Caco-2 (cell line): ENCODE results near the gene LPIN1. TPM values are rescaled to one million over a fixed set of nuclear protein-coding genes. Genes with fewer than 3 reads are reported as not detected.

Experiments used
- BruUV-seq: library from RNA; stranded (reverse); fragments of 400-500 nt; replicated peaks from 2 replicates; lab custom pipeline; 2021; lab: Mats Ljungman, UMichigan
- CTCF ChIA-PET: fragments of 300-600 bp; sonication (Branson Sonifier 250); formaldehyde crosslinking; loops from one replicate; lab custom pipeline; 2022; ENCODE audit warnings: antibody characterized with exemption; lab: Charles Lee
- POLR2A ChIA-PET: fragments of 300-600 bp; sonication (Branson Sonifier 250); formaldehyde crosslinking; loops from one replicate; lab custom pipeline; 2022; ENCODE audit warnings: antibody characterized with exemption; lab: Charles Lee
- DNase-seq, 2 experiments: peaks; one replicate each; pipeline versions ENCODE4 v3.0.0 to v3.0.0-alpha.2; 2020 to 2022
- H3K27me3 ChIP-seq: replicated peaks from 2 replicates; pipeline ENCODE4 v1.6.0; 2011; ENCODE audit warnings: low read length; ENCODE audit not compliant: control insufficient read depth, insufficient read depth
- H3K36me3 ChIP-seq: 2 replicates; pipeline ENCODE4 v1.5.1; 2011; ENCODE audit warnings: low read length; ENCODE audit not compliant: control insufficient read depth, insufficient read depth
- H3K4me1 ChIP-seq: fragments of 250-450 bp; sonication (Bioruptor Pico); 2 replicates; pipeline ENCODE4 v1.5.1; 2020; ENCODE audit warnings: mild to moderate bottlenecking
- H3K4me3 ChIP-seq: 2 replicates; pipeline ENCODE4 v1.5.1; 2011; ENCODE audit warnings: low read depth, mild to moderate bottlenecking, control low read depth, low read length
- H3K9me3 ChIP-seq: fragments of 250-450 bp; sonication (Bioruptor Pico); 2 replicates; pipeline ENCODE4 v1.5.1; 2020; ENCODE audit warnings: mild to moderate bottlenecking, moderate library complexity
- H3K27ac Mint-ChIP-seq: one replicate; pipeline ENCODE4 v1.8.0; 2022; ENCODE audit warnings: mixed read lengths; ENCODE audit not compliant: unreplicated experiment
- H3K27me3 Mint-ChIP-seq: one replicate; pipeline ENCODE4 v1.8.0; 2022; ENCODE audit warnings: mixed read lengths; ENCODE audit not compliant: insufficient read depth, unreplicated experiment
- H3K36me3 Mint-ChIP-seq: one replicate; pipeline ENCODE4 v1.8.0; 2022; ENCODE audit warnings: mild to moderate bottlenecking, mixed read lengths; ENCODE audit not compliant: insufficient read depth, unreplicated experiment
- H3K4me1 Mint-ChIP-seq: one replicate; pipeline ENCODE4 v1.8.0; 2022; ENCODE audit warnings: low read depth, mixed read lengths; ENCODE audit not compliant: unreplicated experiment
- H3K4me3 Mint-ChIP-seq: one replicate; pipeline ENCODE4 v1.8.0; 2022; ENCODE audit warnings: mild to moderate bottlenecking, moderate library complexity, mixed read lengths; ENCODE audit not compliant: unreplicated experiment
- H3K9me3 Mint-ChIP-seq: one replicate; pipeline ENCODE4 v1.8.0; 2022; ENCODE audit warnings: mixed read lengths; ENCODE audit not compliant: unreplicated experiment
- intact Hi-C: fragments of 100-400 bp; cut with micrococcal nuclease; formaldehyde crosslinking; loops from one replicate; pipeline ENCODE4 v1.10.0; 2022; ENCODE audit not compliant: unreplicated experiment
- total RNA-seq: library from RNA; stranded (reverse); gene quantifications from 2 replicates; pipeline ENCODE4 v1.2.3, GENCODE V29; 2022
- TF ChIP-seq, protein P1 (sequence below), 2 experiments: fragments of 200-600 bp in 1 of 2; IDR thresholded peaks; 1 replicate in 1 of 2; 2 replicates in 1 of 2; pipeline versions ENCODE4 v1.5.1 to v1.8.0; 2011 to 2022; ENCODE audit warnings: antibody characterized with exemption in 1 of 2, control low read depth in 1 of 2, inconsistent platforms in 1 of 2, low read depth in 1 of 2, low read length in 1 of 2, mild to moderate bottlenecking in 1 of 2, moderate library complexity in 1 of 2; ENCODE audit not compliant: insufficient read depth in 1 of 2, severe bottlenecking in 1 of 2, unreplicated experiment in 1 of 2

LPIN1 gene
- total RNA-seq, 1 experiment from 2014 or later, result 12.5 TPM

DNA sequence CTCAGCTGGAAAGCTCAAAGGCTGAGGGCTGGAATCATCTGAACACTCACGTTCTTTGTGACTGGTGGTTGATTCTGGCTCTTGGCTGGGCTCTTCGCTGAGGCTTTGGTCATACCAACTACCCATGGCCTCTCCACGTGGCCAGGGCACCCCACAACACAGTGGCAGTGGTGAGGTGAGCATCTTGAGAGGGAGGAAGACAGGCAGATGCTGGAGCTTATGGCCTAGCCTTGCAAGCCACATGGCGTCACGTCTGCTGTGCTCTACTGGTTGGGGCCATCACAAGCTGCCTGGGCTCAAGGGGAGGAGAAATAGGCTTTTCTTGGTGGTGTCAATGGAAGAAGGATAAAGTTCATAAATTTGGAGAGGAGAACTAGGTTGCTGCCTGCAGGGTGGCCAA lies 19.6 kb downstream of the LPIN1 start:
- H3K27me3 Mint-ChIP-seq, result no peaks in the 10 kb centered on the region
- no peaks in the 10 kb centered on the region for H3K27me3 ChIP-seq
- ChIA-PET POLR2A (no interaction called here), CTCF (no interaction called here)
- TF ChIP-seq, protein P1, sequence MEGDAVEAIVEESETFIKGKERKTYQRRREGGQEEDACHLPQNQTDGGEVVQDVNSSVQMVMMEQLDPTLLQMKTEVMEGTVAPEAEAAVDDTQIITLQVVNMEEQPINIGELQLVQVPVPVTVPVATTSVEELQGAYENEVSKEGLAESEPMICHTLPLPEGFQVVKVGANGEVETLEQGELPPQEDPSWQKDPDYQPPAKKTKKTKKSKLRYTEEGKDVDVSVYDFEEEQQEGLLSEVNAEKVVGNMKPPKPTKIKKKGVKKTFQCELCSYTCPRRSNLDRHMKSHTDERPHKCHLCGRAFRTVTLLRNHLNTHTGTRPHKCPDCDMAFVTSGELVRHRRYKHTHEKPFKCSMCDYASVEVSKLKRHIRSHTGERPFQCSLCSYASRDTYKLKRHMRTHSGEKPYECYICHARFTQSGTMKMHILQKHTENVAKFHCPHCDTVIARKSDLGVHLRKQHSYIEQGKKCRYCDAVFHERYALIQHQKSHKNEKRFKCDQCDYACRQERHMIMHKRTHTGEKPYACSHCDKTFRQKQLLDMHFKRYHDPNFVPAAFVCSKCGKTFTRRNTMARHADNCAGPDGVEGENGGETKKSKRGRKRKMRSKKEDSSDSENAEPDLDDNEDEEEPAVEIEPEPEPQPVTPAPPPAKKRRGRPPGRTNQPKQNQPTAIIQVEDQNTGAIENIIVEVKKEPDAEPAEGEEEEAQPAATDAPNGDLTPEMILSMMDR (IDR thresholded peaks at IDR 0.05; ENCODE audit: insufficient read depth in 1 of 2, low read depth in 1 of 2, low read length in 1 of 2, severe bottlenecking in 1 of 2, unreplicated experiment in 1 of 2), result no peak
- no peaks in the 10 kb centered on the region; the same call in 1 of the 2 replicates for H3K36me3 ChIP-seq
- H3K4me3 ChIP-seq, result no peak overlapping the region
- no peak overlapping the region for H3K27ac Mint-ChIP-seq
- H3K9me3 ChIP-seq, result no peaks in the 10 kb centered on the region
- H3K36me3 Mint-ChIP-seq, result peaks cover 5% of the 10 kb centered on the region
- H3K9me3 Mint-ChIP-seq, result no peaks in the 10 kb centered on the region
- no TSS peak for BruUV-seq
- H3K4me3 Mint-ChIP-seq, result no peak overlapping the region
- DNase-seq, result no peak
- peaks cover 5% of the 10 kb centered on the region for H3K4me1 Mint-ChIP-seq
- no peaks in the 10 kb centered on the region for H3K4me1 ChIP-seq
- intact Hi-C loops, result no loop called here

DNA sequence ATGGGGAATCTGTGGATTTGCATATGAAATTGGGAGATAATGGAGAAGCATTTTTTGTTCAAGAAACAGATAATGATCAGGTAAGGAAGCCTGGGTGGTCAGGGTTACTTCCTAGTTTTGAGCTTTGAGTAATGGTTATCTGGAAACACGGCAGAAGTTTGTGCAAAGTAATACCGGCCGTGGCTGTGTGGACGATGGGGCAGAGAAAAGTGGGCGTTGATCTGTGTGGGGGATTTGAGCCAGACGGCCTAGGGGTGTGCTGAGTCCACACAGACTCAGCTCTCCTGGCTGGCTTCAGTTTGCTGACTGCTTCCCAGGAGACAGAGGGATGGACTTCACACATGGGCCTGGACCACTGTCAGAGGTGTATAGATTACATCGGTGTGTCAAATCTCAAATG lies 21.3 kb downstream of the LPIN1 start:
- H3K36me3 ChIP-seq, result no peaks in the 10 kb centered on the region; the same call in 1 of the 2 replicates
- POLR2A ChIA-PET, result no interaction called here
- H3K4me1 ChIP-seq, result no peaks in the 10 kb centered on the region
- CTCF ChIA-PET, result no interaction called here
- H3K27me3 ChIP-seq, result no peaks in the 10 kb centered on the region
- H3K4me1 Mint-ChIP-seq, result peaks cover 2% of the 10 kb centered on the region
- no TSS peak for BruUV-seq
- peaks cover 11% of the 10 kb centered on the region for H3K36me3 Mint-ChIP-seq
- intact Hi-C loops, result no loop called here
- H3K4me3 Mint-ChIP-seq, result no peak overlapping the region
- no peaks in the 10 kb centered on the region for H3K9me3 ChIP-seq
- no peaks in the 10 kb centered on the region for H3K9me3 Mint-ChIP-seq
- H3K4me3 ChIP-seq, result no peak overlapping the region
- DNase-seq, result no peak
- TF ChIP-seq, protein P1 (IDR thresholded peaks at IDR 0.05; ENCODE audit: insufficient read depth in 1 of 2, low read depth in 1 of 2, low read length in 1 of 2, severe bottlenecking in 1 of 2, unreplicated experiment in 1 of 2), result no peak
- H3K27me3 Mint-ChIP-seq, result no peaks in the 10 kb centered on the region
- no peak overlapping the region for H3K27ac Mint-ChIP-seq

DNA sequence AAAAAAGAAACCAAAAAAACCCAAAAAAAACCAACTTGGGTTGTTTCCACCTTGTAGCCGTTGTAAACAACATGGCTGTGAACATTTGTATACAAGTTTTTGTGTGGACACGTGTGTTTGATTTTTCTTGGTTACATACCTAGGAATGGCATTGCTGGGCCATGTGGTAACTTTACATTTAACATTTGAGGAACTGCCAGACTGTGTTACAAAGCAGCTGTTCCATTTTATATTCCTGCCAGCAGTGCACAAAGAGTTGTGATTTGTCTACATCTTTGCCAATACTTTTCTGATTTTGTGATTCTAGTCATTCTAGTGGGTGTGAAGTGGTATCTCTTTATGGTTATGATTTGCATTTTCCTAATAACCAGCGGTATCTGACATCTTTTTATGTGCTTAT lies 22.5 kb downstream of the LPIN1 start:
- TF ChIP-seq, protein P1 (IDR thresholded peaks at IDR 0.05; ENCODE audit: insufficient read depth in 1 of 2, low read depth in 1 of 2, low read length in 1 of 2, severe bottlenecking in 1 of 2, unreplicated experiment in 1 of 2), result no peak
- ChIA-PET CTCF (no interaction called here), POLR2A (no interaction called here)
- H3K36me3 ChIP-seq, result no peaks in the 10 kb centered on the region; the same call in none of the 2 replicates
- intact Hi-C loops, result no loop called here
- no peaks in the 10 kb centered on the region for H3K4me1 ChIP-seq
- BruUV-seq, result no TSS peak
- H3K27ac Mint-ChIP-seq, result no peak overlapping the region
- H3K9me3 ChIP-seq, result no peaks in the 10 kb centered on the region
- H3K36me3 Mint-ChIP-seq, result peaks cover 11% of the 10 kb centered on the region
- H3K27me3 Mint-ChIP-seq, result no peaks in the 10 kb centered on the region
- no peaks in the 10 kb centered on the region for H3K9me3 Mint-ChIP-seq
- DNase-seq, result no peak
- no peak overlapping the region for H3K4me3 Mint-ChIP-seq
- H3K4me1 Mint-ChIP-seq, result no peaks in the 10 kb centered on the region
- H3K27me3 ChIP-seq, result no peaks in the 10 kb centered on the region
- no peak overlapping the region for H3K4me3 ChIP-seq
